GM12872 (cell line): Measurements from ENCODE around the gene SIK2.

Experiments used
- TF ChIP-seq, protein P1 (sequence below): IDR thresholded peaks from 3 replicates; pipeline ENCODE4 v1.5.1; 2011; ENCODE audit warnings: low read depth, mild to moderate bottlenecking, low read length, moderate library complexity; ENCODE audit not compliant: insufficient read depth

SIK2 gene

DNA sequence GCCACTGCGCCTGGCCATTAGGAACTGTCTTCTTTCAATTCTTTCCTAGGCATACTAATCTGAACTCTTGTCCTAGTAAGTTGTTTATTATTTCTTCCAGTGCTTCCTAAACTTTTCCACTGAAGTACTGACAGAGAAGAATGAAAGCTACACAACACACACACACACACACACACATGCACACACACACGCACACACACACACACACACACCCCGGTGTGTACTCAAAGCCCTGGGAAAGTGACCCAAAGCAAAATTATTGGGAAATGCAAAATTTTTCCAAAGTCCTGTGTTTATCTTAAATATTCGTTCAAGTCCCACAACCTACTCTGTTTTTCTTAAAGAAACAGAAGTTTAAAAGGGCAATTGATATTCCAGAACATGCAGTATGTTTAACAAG lies 19.4 kb upstream of the SIK2 start:
- TF ChIP-seq, protein P1, sequence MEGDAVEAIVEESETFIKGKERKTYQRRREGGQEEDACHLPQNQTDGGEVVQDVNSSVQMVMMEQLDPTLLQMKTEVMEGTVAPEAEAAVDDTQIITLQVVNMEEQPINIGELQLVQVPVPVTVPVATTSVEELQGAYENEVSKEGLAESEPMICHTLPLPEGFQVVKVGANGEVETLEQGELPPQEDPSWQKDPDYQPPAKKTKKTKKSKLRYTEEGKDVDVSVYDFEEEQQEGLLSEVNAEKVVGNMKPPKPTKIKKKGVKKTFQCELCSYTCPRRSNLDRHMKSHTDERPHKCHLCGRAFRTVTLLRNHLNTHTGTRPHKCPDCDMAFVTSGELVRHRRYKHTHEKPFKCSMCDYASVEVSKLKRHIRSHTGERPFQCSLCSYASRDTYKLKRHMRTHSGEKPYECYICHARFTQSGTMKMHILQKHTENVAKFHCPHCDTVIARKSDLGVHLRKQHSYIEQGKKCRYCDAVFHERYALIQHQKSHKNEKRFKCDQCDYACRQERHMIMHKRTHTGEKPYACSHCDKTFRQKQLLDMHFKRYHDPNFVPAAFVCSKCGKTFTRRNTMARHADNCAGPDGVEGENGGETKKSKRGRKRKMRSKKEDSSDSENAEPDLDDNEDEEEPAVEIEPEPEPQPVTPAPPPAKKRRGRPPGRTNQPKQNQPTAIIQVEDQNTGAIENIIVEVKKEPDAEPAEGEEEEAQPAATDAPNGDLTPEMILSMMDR = no peak

DNA sequence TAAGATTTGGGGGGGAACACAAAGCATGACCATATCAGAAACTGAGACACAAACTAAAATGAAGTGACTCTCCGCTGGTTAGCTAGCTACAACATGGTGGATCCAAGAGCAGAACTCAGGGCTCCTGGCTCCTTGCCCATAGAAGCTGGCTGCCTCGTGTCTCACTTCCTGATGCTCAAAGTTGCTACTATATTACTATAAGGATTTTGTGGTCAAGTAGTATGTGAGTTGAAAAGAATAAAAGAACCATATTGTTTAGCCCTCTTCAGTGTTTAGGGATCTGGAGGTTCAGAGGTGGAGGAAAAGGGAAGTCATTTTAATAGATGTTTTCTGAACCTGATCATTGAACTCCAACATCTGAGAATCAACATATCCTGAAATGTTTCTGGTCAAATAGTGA lies 16.9 kb upstream of the SIK2 start:
- TF ChIP-seq, protein P1 = no peak

DNA sequence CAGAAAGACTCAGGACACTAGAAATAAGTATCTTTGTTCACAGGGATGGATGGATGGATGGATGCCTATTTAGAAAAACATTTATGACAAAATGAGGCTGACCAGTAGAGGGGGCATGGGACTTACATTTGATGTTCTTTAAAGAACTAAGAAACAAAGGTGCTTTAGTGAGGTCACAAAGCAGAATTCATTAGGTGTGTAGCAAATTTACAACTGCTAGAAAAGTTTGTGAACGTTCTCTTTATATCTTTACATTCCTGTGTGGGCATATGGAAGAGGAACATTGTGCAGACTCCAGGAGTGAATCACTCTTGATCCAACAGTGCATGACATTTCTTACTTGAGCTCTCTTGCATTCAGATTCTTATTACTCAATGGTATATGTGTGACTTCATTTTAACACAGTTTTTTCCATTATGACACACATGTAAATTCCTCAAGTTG lies 15.8 kb upstream of the SIK2 start:
- TF ChIP-seq, protein P1 = peak; percentile 61; the same call in 2 of the 3 replicates

DNA sequence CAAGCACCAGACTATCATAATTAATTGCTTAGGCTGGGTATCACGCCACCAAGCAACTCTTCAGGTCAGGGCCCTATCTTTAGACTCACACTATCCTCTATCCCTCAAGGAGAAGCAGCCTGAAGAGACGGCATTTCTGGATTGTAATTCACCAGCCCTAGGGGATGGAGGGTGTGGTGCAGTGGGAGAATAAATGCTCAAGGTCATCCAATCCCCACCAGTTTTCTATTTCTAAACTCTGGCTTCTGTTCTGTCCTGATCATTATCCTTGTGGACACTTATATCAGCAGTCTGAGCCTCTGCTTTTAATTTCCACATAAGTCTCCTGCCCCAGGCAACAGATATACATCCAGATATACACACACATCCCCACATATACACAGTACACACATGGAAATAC lies 13.1 kb upstream of the SIK2 start:
- TF ChIP-seq, protein P1 = no peak

DNA sequence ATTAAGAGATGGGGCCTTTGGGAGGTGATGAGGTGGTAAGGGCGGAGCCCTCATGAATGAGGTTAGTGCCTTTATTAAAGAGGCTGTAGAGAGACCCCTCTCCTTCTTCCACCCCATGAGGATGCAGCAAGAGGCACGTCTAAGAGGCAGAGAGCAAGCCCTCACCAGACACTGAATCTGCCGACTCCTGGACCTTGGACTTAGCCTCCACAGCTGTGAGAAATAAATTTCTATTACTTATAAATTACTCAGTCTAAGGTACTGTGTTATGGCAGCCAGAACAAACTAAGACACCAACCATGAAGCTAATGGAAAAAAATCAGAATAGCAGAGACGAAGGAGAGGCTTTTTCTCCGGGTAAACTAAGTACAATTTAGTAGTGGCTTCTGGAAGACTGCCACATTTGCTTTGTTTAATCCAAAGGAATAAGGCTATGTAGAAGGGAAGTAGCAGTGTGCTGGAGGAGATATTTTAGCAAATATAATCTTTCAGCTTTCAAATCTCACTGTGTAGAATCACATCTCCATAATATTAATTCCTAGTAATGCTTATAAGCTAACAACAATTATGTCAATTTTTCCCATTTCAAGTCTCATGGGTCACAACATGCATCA lies 12.3 kb upstream of the SIK2 start:
- TF ChIP-seq, protein P1 = no peak

DNA sequence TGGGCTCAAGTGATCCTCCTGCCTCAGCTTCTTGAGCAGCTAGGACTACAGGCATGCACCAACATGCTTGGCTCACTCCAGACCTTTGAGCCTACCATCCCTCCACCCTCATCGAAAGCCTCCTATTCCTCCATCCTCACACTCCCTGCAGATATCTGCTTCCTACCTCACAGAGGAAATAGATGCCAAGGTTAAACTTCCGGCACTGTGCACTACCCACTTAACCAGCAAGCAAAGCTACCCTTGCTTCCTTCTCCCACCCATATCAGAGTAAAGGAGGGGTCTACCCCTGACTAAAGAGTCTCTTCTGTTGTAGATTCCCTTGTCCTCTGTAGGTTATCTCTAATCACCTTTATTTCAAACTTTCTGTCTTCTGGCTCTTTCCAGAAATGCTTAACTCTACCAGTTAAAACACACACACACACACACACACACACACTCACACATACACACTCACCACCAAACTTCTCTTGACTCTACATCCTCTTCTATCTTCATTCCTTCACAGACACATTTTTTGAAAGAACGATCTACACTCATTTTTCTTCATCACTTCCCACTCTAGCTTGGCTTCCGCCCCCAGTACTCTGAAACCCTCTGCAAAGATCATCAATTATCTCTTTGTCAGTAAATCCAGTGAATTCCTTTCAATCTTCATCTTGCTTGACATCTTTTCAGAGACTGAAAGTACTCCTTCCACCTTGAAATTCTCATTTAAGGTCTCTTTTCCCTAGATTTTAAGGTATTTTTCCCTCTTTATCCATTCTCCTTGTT lies 10.9 kb upstream of the SIK2 start:
- TF ChIP-seq, protein P1 = no peak

DNA sequence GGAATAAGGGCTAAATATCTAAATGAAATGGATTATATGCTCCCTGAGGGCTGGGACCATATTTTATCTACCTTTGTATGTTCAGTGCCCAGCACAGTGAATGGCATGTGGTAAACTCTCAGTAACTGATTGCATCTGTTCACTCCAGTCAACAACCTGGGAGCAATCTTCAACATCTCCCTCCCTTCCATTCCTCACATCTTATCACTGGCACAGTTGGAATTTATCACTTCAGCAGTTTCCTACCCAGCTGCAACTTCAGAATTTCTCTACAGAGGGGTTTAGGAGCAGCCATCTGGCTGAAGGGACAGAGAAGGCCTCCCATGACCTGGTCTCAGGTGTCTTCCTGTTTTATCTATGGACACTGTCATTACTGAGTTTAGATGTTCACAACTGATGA lies 9.8 kb upstream of the SIK2 start:
- TF ChIP-seq, protein P1 = no peak
